Liver (tissue), 3 donors: ENCODE data around the gene POU6F2.

Experiments
- EGR1 ChIP-seq, 2 donors: IDR thresholded peaks; 2 replicates each; pipeline ENCODE4 v1.6.1; 2016 to 2018; ENCODE audit warnings: antibody characterized with exemption in 2 of 2, low read depth in 2 of 2
- GABPA ChIP-seq, 2 donors: IDR thresholded peaks in 1 of 2; conservative IDR thresholded peaks in 1 of 2; 2 replicates each; pipeline ENCODE4 v1.6.1; 2016; ENCODE audit warnings: antibody characterized with exemption in 2 of 2, mild to moderate bottlenecking in 1 of 2, moderate library complexity in 1 of 2
- RAD21 ChIP-seq, 2 donors: IDR thresholded peaks; 2 replicates each; pipeline ENCODE4 v1.6.1; 2016; ENCODE audit warnings: antibody characterized with exemption in 2 of 2, mild to moderate bottlenecking in 2 of 2
- SP1 ChIP-seq: IDR thresholded peaks from 2 replicates; pipeline ENCODE4 v1.6.1; 2018; ENCODE audit warnings: antibody characterized with exemption, mild to moderate bottlenecking
- TAF1 ChIP-seq: conservative IDR thresholded peaks from 2 replicates; pipeline ENCODE4 v1.6.1; 2016; ENCODE audit warnings: antibody characterized with exemption, mild to moderate bottlenecking
- TF ChIP-seq, protein P1 (sequence below): IDR thresholded peaks from 2 replicates; pipeline ENCODE4 v1.6.1; 2016; ENCODE audit warnings: antibody characterized with exemption
- TF ChIP-seq, protein P2 (sequence below): fragments of 150-350 bp; IDR thresholded peaks from 2 replicates; pipeline ENCODE4 v1.5.1; 2017; ENCODE audit warnings: improper control_type of control experiment, low read depth, low read length; ENCODE audit not compliant: missing input control
- TF ChIP-seq, protein P3 (sequence below): IDR thresholded peaks from 2 replicates; pipeline ENCODE4 v1.6.1; 2016; ENCODE audit warnings: antibody characterized with exemption
- TF ChIP-seq, protein P4 (sequence below): IDR thresholded peaks from 2 replicates; pipeline ENCODE4 v1.6.1; 2016; ENCODE audit warnings: antibody characterized with exemption, mild to moderate bottlenecking
- donor health status: healthy.
- donor health status: healthy.

DNA sequence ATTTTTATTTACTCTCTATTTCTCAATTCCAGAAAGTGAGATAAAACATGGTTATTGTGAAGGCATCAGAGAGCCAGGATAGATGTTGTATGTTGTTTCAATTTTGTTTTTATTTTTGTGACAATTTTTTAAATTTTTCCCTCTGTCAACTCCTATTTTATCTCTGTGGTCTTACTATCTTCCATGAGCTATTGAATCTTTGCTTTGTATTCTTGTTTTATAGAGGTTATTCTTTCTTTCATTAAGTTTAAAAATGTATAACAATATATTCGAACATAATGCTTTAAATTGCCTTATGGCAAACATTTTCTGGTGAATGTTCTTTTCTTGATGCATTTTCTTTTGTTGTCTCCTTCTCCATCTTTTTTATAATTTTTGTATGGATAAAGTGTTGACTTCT lies 78.4 kb downstream of the POU6F2 start:
- TF ChIP-seq, protein P1, sequence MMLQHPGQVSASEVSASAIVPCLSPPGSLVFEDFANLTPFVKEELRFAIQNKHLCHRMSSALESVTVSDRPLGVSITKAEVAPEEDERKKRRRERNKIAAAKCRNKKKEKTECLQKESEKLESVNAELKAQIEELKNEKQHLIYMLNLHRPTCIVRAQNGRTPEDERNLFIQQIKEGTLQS = no peak
- TF ChIP-seq, protein P2, sequence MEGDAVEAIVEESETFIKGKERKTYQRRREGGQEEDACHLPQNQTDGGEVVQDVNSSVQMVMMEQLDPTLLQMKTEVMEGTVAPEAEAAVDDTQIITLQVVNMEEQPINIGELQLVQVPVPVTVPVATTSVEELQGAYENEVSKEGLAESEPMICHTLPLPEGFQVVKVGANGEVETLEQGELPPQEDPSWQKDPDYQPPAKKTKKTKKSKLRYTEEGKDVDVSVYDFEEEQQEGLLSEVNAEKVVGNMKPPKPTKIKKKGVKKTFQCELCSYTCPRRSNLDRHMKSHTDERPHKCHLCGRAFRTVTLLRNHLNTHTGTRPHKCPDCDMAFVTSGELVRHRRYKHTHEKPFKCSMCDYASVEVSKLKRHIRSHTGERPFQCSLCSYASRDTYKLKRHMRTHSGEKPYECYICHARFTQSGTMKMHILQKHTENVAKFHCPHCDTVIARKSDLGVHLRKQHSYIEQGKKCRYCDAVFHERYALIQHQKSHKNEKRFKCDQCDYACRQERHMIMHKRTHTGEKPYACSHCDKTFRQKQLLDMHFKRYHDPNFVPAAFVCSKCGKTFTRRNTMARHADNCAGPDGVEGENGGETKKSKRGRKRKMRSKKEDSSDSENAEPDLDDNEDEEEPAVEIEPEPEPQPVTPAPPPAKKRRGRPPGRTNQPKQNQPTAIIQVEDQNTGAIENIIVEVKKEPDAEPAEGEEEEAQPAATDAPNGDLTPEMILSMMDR = no peak
- TF ChIP-seq EGR1 (IDR thresholded peaks at IDR 0.05; ENCODE audit: low read depth in 2 of 2) = no peak
- TF ChIP-seq, protein P3, sequence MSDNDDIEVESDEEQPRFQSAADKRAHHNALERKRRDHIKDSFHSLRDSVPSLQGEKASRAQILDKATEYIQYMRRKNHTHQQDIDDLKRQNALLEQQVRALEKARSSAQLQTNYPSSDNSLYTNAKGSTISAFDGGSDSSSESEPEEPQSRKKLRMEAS = no peak
- TF ChIP-seq GABPA (IDR thresholded peaks at IDR 0.05 in 1 of 2, conservative IDR thresholded peaks at IDR 0.05 in 1 of 2) = no peak
- TF ChIP-seq, protein P4, sequence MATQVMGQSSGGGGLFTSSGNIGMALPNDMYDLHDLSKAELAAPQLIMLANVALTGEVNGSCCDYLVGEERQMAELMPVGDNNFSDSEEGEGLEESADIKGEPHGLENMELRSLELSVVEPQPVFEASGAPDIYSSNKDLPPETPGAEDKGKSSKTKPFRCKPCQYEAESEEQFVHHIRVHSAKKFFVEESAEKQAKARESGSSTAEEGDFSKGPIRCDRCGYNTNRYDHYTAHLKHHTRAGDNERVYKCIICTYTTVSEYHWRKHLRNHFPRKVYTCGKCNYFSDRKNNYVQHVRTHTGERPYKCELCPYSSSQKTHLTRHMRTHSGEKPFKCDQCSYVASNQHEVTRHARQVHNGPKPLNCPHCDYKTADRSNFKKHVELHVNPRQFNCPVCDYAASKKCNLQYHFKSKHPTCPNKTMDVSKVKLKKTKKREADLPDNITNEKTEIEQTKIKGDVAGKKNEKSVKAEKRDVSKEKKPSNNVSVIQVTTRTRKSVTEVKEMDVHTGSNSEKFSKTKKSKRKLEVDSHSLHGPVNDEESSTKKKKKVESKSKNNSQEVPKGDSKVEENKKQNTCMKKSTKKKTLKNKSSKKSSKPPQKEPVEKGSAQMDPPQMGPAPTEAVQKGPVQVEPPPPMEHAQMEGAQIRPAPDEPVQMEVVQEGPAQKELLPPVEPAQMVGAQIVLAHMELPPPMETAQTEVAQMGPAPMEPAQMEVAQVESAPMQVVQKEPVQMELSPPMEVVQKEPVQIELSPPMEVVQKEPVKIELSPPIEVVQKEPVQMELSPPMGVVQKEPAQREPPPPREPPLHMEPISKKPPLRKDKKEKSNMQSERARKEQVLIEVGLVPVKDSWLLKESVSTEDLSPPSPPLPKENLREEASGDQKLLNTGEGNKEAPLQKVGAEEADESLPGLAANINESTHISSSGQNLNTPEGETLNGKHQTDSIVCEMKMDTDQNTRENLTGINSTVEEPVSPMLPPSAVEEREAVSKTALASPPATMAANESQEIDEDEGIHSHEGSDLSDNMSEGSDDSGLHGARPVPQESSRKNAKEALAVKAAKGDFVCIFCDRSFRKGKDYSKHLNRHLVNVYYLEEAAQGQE = no peak
- no peak for TF ChIP-seq RAD21 (IDR thresholded peaks at IDR 0.05)
- no peak for TF ChIP-seq TAF1
- TF ChIP-seq SP1 = no peak
